Esophagus muscularis mucosa (tissue), 4 donors: ENCODE measurements around the gene PDLIM5. TPM values are rescaled to one million over a fixed set of nuclear protein-coding genes. Genes with fewer than 3 reads are reported as not detected.

Experiments
- DNase-seq: peaks from one replicate; pipeline ENCODE4 v3.0.0-alpha.2; 2017; ENCODE audit errors: extremely low spot score
- H3K27ac ChIP-seq, 4 donors: fragments of 200-600 bp; sonication (generic); replicated peaks in 1 of 4; 1 replicate in 3 of 4; 2 replicates in 1 of 4; pipeline ENCODE4 v1.5.1; 2016 to 2019; ENCODE audit warnings: mild to moderate bottlenecking in 1 of 4
- H3K27me3 ChIP-seq, 4 donors: fragments of 200-600 bp; sonication (generic); one replicate each; pipeline versions ENCODE4 v1.5.1 to v1.6.0; 2016 to 2019
- H3K36me3 ChIP-seq, 4 donors: fragments of 200-600 bp; sonication (generic); one replicate each; pipeline ENCODE4 v1.5.1; 2016 to 2019
- H3K4me1 ChIP-seq, 4 donors: fragments of 200-600 bp; sonication (generic); one replicate each; pipeline ENCODE4 v1.5.1; 2016 to 2019
- H3K4me3 ChIP-seq, 4 donors: fragments of 200-600 bp; sonication (generic); 1 replicate in 2 of 4; 2 replicates in 2 of 4; pipeline ENCODE4 v1.5.1; 2016 to 2019; ENCODE audit warnings: mild to moderate bottlenecking in 4 of 4, moderate library complexity in 1 of 4
- H3K9me3 ChIP-seq, 4 donors: fragments of 200-600 bp; sonication (generic); 1 replicate in 3 of 4; 2 replicates in 1 of 4; pipeline ENCODE4 v1.5.1; 2016 to 2019
- EP300 ChIP-seq: sonication (generic); formaldehyde crosslinking; IDR thresholded peaks from one replicate; pipeline ENCODE4 v1.6.1; 2017; ENCODE audit warnings: antibody characterized with exemption
- POLR2A ChIP-seq: fragments of 450-650 bp; IDR thresholded peaks from one replicate; pipeline ENCODE4 v1.6.1; 2017; ENCODE audit warnings: antibody characterized with exemption, moderate library complexity, mild to moderate bottlenecking, low read depth
- POLR2AphosphoS5 ChIP-seq, 2 donors: sonication (generic); formaldehyde crosslinking; IDR thresholded peaks; one replicate each; pipeline ENCODE4 v1.6.1; 2017; ENCODE audit warnings: antibody characterized with exemption in 2 of 2
- WGBS: methylation state at CpG from one replicate; pipeline ENCODE4 v1.1.5; 2018; 5-methylcytosine and 5-hydroxymethylcytosine counted together
- intact Hi-C: fragments of 100-400 bp; cut with DNase I; formaldehyde crosslinking; loops from one replicate; pipeline ENCODE4 v1.15.1; 2023
- total RNA-seq, 4 donors: library from RNA; depleted of rRNA; stranded (reverse); fragments of >200 nt; gene quantifications; one replicate each; pipeline versions ENCODE4 v1.1.0 to v1.2.1, GENCODE V29; 2016
- TF ChIP-seq, protein P1 (sequence below), 3 experiments: fragments of 200-600 bp in 2 of 3; fragments of 450-650 bp in 1 of 3; sonication (generic) in 2 of 3; IDR thresholded peaks; one replicate each; pipeline ENCODE4 v1.5.1; 2017 to 2019; ENCODE audit warnings: antibody characterized with exemption in 3 of 3, mild to moderate bottlenecking in 2 of 3, moderate library complexity in 1 of 3

Gene PDLIM5
- total RNA-seq, 4 donors from 2014 or later: 138 to 160 (median 146) TPM

DNA sequence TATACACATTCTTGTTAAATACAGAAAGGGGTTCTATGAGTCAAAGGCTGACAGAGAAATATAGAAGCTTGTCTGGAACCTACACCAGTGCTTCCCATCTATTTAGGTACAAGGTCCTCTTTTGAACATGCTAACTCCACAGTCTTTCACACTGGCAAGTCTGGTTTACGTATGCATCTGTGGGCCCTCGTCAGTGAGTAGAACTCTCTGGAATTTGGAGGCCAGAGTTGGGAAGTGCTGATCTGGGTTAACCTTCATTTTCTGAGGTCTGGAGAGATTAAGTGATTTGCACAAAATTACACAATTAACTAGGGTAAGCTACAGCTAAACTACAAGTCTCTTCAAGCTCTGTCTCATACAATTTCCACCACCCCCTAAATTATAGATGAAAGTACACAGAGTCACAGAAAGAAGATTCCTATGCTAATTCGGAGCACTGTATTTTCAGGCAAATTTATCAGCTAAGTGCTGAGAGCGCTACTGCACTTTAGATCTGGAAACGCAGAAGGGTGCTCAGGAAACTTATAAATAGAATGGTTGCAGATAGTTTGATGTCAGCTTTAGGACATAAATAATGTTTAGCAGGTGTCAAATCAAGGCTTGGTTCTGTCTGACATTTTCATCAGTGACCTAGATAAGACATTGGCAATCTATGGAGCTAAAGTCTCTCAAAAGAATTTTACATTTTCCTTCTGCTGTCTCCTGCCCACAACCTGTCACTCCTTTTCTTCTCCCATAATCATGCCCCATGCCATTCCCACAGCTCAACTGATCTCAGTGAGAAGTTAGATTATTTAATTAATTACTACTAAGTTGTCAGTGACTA, 43.0 kb upstream of the PDLIM5 start:
- DNase-seq: no peak
- no peaks in the 10 kb centered on the region for H3K9me3 ChIP-seq
- no peak for TF ChIP-seq EP300
- TF ChIP-seq POLR2A: no peak
- TF ChIP-seq, protein P1, sequence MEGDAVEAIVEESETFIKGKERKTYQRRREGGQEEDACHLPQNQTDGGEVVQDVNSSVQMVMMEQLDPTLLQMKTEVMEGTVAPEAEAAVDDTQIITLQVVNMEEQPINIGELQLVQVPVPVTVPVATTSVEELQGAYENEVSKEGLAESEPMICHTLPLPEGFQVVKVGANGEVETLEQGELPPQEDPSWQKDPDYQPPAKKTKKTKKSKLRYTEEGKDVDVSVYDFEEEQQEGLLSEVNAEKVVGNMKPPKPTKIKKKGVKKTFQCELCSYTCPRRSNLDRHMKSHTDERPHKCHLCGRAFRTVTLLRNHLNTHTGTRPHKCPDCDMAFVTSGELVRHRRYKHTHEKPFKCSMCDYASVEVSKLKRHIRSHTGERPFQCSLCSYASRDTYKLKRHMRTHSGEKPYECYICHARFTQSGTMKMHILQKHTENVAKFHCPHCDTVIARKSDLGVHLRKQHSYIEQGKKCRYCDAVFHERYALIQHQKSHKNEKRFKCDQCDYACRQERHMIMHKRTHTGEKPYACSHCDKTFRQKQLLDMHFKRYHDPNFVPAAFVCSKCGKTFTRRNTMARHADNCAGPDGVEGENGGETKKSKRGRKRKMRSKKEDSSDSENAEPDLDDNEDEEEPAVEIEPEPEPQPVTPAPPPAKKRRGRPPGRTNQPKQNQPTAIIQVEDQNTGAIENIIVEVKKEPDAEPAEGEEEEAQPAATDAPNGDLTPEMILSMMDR (IDR thresholded peaks at IDR 0.05): no peak
- no peak for TF ChIP-seq POLR2AphosphoS5 (IDR thresholded peaks at IDR 0.05)
- intact Hi-C loops: no loop called here
- H3K27ac ChIP-seq: peak overlapping the region; percentile 56 to 75 (median 68)
- WGBS: 74% methylated on average over 5 of the region's 5 CpGs
- no peaks in the 10 kb centered on the region for H3K36me3 ChIP-seq
- H3K4me1 ChIP-seq: peaks cover 18 to 59% (median 45%) of the 10 kb centered on the region in 4 donors
- no peak overlapping the region for H3K4me3 ChIP-seq
- no peaks in the 10 kb centered on the region for H3K27me3 ChIP-seq

DNA sequence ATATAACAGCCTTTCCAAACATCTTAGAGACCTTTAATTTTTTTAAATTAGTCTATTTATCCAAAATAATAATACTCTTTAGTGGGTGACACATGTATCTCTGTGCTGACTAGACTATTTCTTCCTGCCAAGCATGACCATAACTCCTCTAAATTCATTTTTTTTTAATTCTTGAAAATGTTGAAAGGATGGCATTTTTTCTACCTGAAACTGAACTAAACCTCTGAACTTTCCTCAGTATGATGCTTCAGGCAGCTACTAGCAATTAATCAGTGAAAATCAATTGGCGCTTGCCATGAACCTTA, 42.4 kb upstream of the PDLIM5 start:
- no peak for DNase-seq
- Histone ChIP-seq H3K36me3 (no peaks in the 10 kb centered on the region), H3K27me3 (no peaks in the 10 kb centered on the region), H3K4me3 (no peak overlapping the region), H3K27ac (peak overlapping the region; percentile 56 to 75 (median 68)), H3K4me1 (peaks cover 18 to 59% (median 44%) of the 10 kb centered on the region in 4 donors), H3K9me3 (no peaks in the 10 kb centered on the region)
- TF ChIP-seq EP300: no peak
- TF ChIP-seq, protein P1 (IDR thresholded peaks at IDR 0.05): no peak
- TF ChIP-seq POLR2A: no peak
- no peak for TF ChIP-seq POLR2AphosphoS5 (IDR thresholded peaks at IDR 0.05)
- intact Hi-C loops: no loop called here
- 89% methylated on average over 1 of the region's 1 CpG for WGBS

DNA sequence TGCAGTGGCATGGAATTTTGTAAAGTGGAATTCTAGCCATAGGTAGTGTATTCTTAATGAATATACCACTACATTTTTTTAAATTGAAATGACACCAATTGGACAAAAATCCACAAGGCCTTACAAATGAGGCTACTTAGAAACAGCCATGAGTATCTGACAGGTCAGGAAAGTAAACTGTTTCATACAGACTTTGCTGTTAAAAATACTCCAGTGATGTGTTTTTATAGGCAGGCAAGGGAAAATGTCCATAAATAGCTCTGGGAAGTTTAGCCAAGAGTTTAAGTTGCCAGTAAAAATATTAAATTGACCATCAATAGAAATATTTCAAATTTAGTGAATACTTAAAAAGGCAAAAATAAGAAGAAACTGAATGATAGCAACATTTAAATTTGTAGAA, 41.8 kb upstream of the PDLIM5 start:
- no peaks in the 10 kb centered on the region for H3K27me3 ChIP-seq
- no peak overlapping the region for H3K4me3 ChIP-seq
- H3K27ac ChIP-seq: peak overlapping the region; percentile 56 to 75 (median 68)
- no peaks in the 10 kb centered on the region for H3K9me3 ChIP-seq
- no peak for DNase-seq
- H3K36me3 ChIP-seq: no peaks in the 10 kb centered on the region
- peaks cover 18 to 59% (median 44%) of the 10 kb centered on the region in 4 donors for H3K4me1 ChIP-seq
- no peak for TF ChIP-seq POLR2A
- intact Hi-C loops: loop anchor here (5.0 kb wide), 1 partner anchor 42 kb away; the partner anchor contains the start of gene PDLIM5

DNA sequence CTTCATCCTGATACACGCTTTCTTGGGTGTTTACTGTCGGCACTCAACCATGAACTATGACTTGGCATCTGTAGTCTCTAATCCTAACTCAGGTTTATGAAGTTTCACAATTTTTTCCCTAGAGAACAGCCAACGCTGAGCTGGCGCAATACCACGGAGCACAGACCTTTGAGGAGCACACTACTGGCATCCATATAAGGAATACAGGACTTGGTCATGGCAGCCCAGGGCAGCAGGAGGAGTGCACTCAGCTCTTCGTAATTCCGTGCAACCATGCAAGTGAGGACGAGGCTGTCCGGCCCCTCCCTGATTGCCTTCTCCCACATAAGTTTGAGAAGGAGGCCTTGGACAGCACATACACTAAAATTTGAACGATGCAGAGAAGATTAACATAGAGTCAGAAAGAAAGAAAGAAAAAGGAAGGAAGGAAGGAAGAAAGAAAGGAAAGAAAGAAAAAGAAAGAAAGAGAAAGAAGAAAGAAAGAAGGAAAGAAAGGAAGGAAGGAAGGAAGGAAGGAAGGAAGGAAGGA, 41.0 kb upstream of the PDLIM5 start:
- TF ChIP-seq, protein P1 (IDR thresholded peaks at IDR 0.05): no peak
- TF ChIP-seq POLR2AphosphoS5 (IDR thresholded peaks at IDR 0.05): peak; percentile 68 to 80
- DNase-seq: no peak
- Histone ChIP-seq H3K27ac (peak overlapping the region; percentile 56 to 75 (median 68)), H3K9me3 (no peaks in the 10 kb centered on the region), H3K4me3 (no peak overlapping the region), H3K36me3 (no peaks in the 10 kb centered on the region), H3K27me3 (no peaks in the 10 kb centered on the region), H3K4me1 (peaks cover 18 to 59% (median 44%) of the 10 kb centered on the region in 4 donors)
- intact Hi-C loops: loop anchor here (5.0 kb wide), 1 partner anchor 42 kb away; the partner anchor contains the start of gene PDLIM5
- 67% methylated on average over 10 of the region's 10 CpGs for WGBS

DNA sequence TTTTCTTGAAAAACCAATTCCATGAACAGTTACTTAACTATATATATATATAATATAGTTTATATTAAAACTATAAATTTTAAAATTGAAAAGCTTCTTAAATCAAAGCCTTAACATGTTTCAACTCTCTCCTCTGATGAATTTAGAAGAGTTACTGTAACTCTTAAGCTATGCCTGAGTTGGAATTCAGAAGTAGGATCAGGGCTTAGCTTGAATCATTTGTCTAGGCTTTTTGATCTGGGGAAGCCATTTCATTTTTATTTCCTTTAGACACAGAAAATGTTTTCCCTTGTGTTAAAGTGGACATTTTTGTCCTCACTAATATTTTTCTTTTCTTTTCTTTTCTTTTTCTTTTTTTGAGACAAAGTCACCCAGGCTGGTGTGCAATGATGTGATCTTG, 40.4 kb upstream of the PDLIM5 start:
- Histone ChIP-seq H3K4me1 (peaks cover 18 to 59% (median 44%) of the 10 kb centered on the region in 4 donors), H3K9me3 (no peaks in the 10 kb centered on the region), H3K27me3 (no peaks in the 10 kb centered on the region), H3K27ac (peak overlapping the region; percentile 56 to 75 (median 68)), H3K36me3 (no peaks in the 10 kb centered on the region), H3K4me3 (no peak overlapping the region)
- DNase-seq: no peak
- TF ChIP-seq POLR2AphosphoS5 (IDR thresholded peaks at IDR 0.05) (no peak), EP300 (no peak), POLR2A (no peak)
- TF ChIP-seq, protein P1 (IDR thresholded peaks at IDR 0.05): no peak
- intact Hi-C loops: loop anchor here (5.0 kb wide), 1 partner anchor 41 kb away; the partner anchor contains the start of gene PDLIM5
